HFFc6 (cell line): ENCODE data around the gene GLT8D1. TPM values are rescaled to one million over a fixed set of nuclear protein-coding genes. Genes with fewer than 3 reads are reported as not detected.

Source experiments
- DNase-seq: peaks from one replicate; pipeline ENCODE4 v3.0.0-alpha.2; 2018
- H3K27ac Mint-ChIP-seq: 2 replicates; pipeline ENCODE4 v1.8.0; 2020; ENCODE audit warnings: mild to moderate bottlenecking, mixed read lengths
- H3K27me3 Mint-ChIP-seq: 2 replicates; pipeline ENCODE4 v1.8.0; 2021; ENCODE audit warnings: mild to moderate bottlenecking, moderate library complexity, mixed read lengths; ENCODE audit not compliant: insufficient read depth
- H3K36me3 Mint-ChIP-seq: 2 replicates; pipeline ENCODE4 v1.8.0; 2021; ENCODE audit warnings: low read depth, mixed read lengths
- H3K4me1 Mint-ChIP-seq: 2 replicates; pipeline ENCODE4 v1.8.0; 2020; ENCODE audit warnings: low read depth, mixed read lengths
- H3K4me3 Mint-ChIP-seq: 2 replicates; pipeline ENCODE4 v1.8.0; 2020; ENCODE audit warnings: mild to moderate bottlenecking, moderate library complexity, mixed read lengths
- H3K9me3 Mint-ChIP-seq: 2 replicates; pipeline ENCODE4 v1.8.0; 2020; ENCODE audit warnings: mild to moderate bottlenecking, mixed read lengths
- total RNA-seq, 6 experiments: library from RNA; stranded (reverse); fragmentation: NEBNext Ultra II Directional; extraction: Animal tissue kit (Norgen Biotek cat#: 25700); gene quantifications; 2 replicates in 1 of 6; 3 replicates in 5 of 6; pipeline ENCODE4 v1.2.3, GENCODE V29; 2021
- TF ChIP-seq, protein P1 (sequence below): fragments of 200-600 bp; sonication (generic); IDR thresholded peaks from 2 replicates; pipeline ENCODE4 v1.5.0; 2021; ENCODE audit warnings: antibody characterized with exemption, mild to moderate bottlenecking

Gene GLT8D1
- total RNA-seq, 6 experiments from 2014 or later = 72.6 to 90.9 (median 88.5) TPM

DNA sequence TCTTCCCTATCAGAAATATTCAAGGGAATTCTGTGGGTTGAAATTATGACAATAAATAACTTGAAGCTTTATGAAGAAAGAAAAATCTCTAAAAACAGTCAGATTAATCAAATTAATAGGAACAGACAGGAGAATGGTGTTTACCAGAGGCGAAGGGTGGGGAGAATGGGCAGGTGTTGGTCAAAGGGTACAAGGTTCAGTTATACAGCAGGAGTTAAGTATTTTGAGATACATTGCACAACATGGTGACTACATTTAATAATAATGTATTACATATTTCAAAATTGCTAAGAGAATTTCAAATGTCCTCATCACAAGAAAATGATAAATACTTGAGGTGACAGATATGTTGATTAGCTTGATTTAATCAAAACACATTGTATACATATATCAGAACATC lies 18.9 kb upstream of the GLT8D1 start:
- peaks cover 16% of the 10 kb centered on the region for H3K9me3 Mint-ChIP-seq
- no peak for DNase-seq
- 0 out of 2 replicates have a peak, but pooled peaks cover 8% of the 10 kb centered on the region for H3K4me1 Mint-ChIP-seq
- no peaks in the 10 kb centered on the region for H3K27me3 Mint-ChIP-seq
- TF ChIP-seq, protein P1, sequence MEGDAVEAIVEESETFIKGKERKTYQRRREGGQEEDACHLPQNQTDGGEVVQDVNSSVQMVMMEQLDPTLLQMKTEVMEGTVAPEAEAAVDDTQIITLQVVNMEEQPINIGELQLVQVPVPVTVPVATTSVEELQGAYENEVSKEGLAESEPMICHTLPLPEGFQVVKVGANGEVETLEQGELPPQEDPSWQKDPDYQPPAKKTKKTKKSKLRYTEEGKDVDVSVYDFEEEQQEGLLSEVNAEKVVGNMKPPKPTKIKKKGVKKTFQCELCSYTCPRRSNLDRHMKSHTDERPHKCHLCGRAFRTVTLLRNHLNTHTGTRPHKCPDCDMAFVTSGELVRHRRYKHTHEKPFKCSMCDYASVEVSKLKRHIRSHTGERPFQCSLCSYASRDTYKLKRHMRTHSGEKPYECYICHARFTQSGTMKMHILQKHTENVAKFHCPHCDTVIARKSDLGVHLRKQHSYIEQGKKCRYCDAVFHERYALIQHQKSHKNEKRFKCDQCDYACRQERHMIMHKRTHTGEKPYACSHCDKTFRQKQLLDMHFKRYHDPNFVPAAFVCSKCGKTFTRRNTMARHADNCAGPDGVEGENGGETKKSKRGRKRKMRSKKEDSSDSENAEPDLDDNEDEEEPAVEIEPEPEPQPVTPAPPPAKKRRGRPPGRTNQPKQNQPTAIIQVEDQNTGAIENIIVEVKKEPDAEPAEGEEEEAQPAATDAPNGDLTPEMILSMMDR = no peak
- H3K36me3 Mint-ChIP-seq = peaks cover 31% of the 10 kb centered on the region
- H3K27ac Mint-ChIP-seq = no peak overlapping the region
- no peak overlapping the region for H3K4me3 Mint-ChIP-seq

DNA sequence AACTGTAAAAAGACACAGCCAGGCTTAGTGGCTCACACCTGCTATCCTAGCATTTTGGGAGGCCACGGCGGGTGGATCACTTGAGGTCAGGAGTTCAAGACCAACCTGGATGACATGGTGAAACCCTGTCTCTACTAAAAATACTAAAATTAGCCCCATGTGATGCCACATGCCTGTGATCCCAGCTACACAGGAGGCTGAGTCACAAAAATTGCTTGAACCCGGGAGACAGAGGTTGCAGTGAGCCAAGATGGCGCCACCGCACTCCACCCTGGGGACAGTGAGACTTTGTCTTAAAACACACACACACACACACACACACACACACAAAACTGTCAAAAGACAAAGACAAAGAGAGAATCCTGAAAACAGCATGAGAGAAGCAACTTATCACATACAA lies 18.3 kb upstream of the GLT8D1 start:
- Mint-ChIP-seq H3K36me3 (peaks cover 26% of the 10 kb centered on the region), H3K4me3 (no peak overlapping the region), H3K27me3 (no peaks in the 10 kb centered on the region), H3K27ac (no peak overlapping the region), H3K4me1 (0 out of 2 replicates have a peak, but pooled peaks cover 8% of the 10 kb centered on the region), H3K9me3 (peaks cover 10% of the 10 kb centered on the region)
- TF ChIP-seq, protein P1 = no peak
- DNase-seq = no peak

DNA sequence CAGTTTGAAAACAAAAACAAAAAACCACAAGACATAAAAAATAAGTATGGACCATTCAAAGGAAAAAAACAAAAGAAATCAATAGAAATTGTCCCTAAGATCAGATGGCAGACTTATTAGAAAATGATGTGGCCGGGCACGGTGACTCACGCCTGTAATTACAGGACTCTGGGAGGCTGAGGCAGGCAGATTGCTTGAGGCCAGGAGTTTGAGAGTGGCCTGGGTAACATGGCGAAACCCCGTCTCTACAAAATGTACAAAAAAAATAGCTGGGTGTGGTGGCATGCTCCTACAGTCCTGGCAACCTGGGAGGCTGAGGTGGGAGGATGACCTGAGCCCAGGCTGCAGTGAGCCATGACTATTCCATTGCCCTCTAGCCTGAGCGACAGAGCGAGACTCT lies 16.9 kb upstream of the GLT8D1 start:
- TF ChIP-seq, protein P1 = no peak
- DNase-seq = no peak

DNA sequence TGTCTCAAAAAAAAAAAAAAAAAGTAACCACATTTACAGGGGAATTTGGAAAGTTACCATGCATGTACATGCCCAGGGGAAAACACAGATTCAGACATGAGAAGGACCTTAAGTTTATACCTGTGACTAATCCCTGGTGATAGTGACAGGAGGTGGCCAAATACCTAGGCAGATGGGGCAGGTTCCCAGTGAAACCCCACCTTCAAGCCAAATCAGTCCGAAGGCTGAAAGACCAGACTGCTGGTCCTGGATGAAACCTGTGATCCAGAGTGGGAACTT lies 16.1 kb upstream of the GLT8D1 start:
- Mint-ChIP-seq H3K4me1 (0 out of 2 replicates have a peak, but pooled peaks cover 8% of the 10 kb centered on the region), H3K27me3 (no peaks in the 10 kb centered on the region), H3K9me3 (no peaks in the 10 kb centered on the region; the same call in 1 of the 2 replicates), H3K27ac (no peak overlapping the region), H3K36me3 (peaks cover 11% of the 10 kb centered on the region), H3K4me3 (no peak overlapping the region)
- DNase-seq = no peak
- TF ChIP-seq, protein P1 = no peak

More for the DNA sequence above, 16.9 kb upstream of the GLT8D1 start:
- no peak overlapping the region; the same call in 1 of the 2 replicates for H3K27ac Mint-ChIP-seq
- H3K27me3 Mint-ChIP-seq = no peaks in the 10 kb centered on the region
- H3K4me3 Mint-ChIP-seq = no peak overlapping the region
- H3K9me3 Mint-ChIP-seq = peaks cover under 1% of the 10 kb centered on the region; the same call in 1 of the 2 replicates
- 0 out of 2 replicates have a peak, but pooled peaks cover 8% of the 10 kb centered on the region for H3K4me1 Mint-ChIP-seq
- peaks cover 12% of the 10 kb centered on the region for H3K36me3 Mint-ChIP-seq

DNA sequence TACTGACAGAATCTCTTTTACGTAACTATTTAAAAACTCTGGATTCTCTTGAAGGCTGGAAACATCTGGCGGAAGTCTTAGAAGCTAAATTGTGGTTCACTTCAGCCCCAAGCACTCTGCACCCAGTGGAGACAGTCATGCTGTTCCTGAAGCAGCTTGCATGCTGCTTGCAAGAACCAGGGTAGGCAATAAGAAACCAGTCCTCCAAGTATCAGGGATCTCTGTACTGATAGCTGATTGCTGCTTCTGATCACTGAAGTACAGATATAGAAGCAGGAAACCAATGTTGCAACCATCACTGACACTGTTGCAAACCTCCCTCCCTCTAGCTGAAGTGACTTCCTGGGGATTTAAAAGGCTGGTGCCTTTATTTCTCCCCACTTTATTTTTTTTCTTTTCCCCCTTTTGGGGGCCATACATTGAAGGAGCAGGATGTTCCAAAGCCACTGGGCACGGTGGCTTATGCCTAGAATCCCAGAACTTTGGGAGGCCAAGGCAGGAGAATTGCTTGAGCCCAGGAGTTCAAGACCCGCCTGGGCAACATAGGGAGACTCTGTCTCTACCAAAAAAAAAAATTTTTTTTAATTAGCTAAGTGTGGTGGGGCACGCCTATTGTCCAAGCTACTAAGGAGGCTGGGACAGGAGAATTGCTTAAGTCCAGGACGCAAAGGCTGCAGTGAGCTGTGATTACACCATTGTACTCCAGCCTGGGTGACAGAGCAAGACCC lies 15.6 kb upstream of the GLT8D1 start:
- Mint-ChIP-seq H3K4me3 (no peak overlapping the region), H3K9me3 (no peaks in the 10 kb centered on the region; the same call in 1 of the 2 replicates), H3K27me3 (no peaks in the 10 kb centered on the region), H3K27ac (no peak overlapping the region), H3K36me3 (peaks cover 10% of the 10 kb centered on the region), H3K4me1 (0 out of 2 replicates have a peak, but pooled peaks cover 8% of the 10 kb centered on the region)
- TF ChIP-seq, protein P1 = no peak
- no peak for DNase-seq
